GM23338 (cell line): ENCODE results near the gene RAP1GAP. TPM values are rescaled to one million over a fixed set of nuclear protein-coding genes. Genes with fewer than 3 reads are reported as not detected.

Experiments used
- ATAC-seq: fragments of 200-7000 bp; cut with Tn5 transposase; 3 replicates; pipeline ENCODE4 v1.9.1; 2020
- DNase-seq: peaks from one replicate; pipeline ENCODE4 v3.0.0-alpha.2; 2015; ENCODE audit warnings: low spot score
- H2AFZ ChIP-seq: fragments of 200-600 bp; sonication (generic); 2 replicates; pipeline ENCODE4 v1.8.0; 2016; ENCODE audit warnings: antibody characterized with exemption, mild to moderate bottlenecking, moderate library complexity
- H3F3A ChIP-seq: fragments of 200-600 bp; sonication (generic); replicated peaks from 2 replicates; pipeline ENCODE4 v1.8.0; 2017; ENCODE audit warnings: antibody characterized with exemption, mixed run types, low read depth
- H3K27ac ChIP-seq: fragments of 200-600 bp; sonication (generic); 2 replicates; pipeline ENCODE4 v1.6.1; 2016; ENCODE audit warnings: low read depth
- H3K27me3 ChIP-seq: fragments of 200-600 bp; sonication (generic); 2 replicates; pipeline ENCODE4 v1.8.0; 2016; ENCODE audit warnings: mild to moderate bottlenecking, mixed run types, moderate library complexity; ENCODE audit not compliant: insufficient read depth
- H3K36me3 ChIP-seq: fragments of 200-600 bp; sonication (generic); 2 replicates; pipeline ENCODE4 v1.8.0; 2016; ENCODE audit warnings: mild to moderate bottlenecking; ENCODE audit not compliant: insufficient read depth
- H3K4me1 ChIP-seq: fragments of 200-600 bp; sonication (generic); 2 replicates; pipeline ENCODE4 v1.8.0; 2016; ENCODE audit warnings: mild to moderate bottlenecking, moderate library complexity; ENCODE audit not compliant: insufficient read depth
- H3K4me2 ChIP-seq: fragments of 200-600 bp; sonication (generic); 2 replicates; pipeline ENCODE4 v1.7.1; 2017; ENCODE audit warnings: mixed run types
- H3K4me3 ChIP-seq: fragments of 200-600 bp; sonication (generic); 2 replicates; pipeline ENCODE4 v1.6.1; 2016; ENCODE audit warnings: mixed run types
- H3K79me2 ChIP-seq: fragments of 200-600 bp; sonication (generic); replicated peaks from 2 replicates; pipeline ENCODE4 v1.8.0; 2017; ENCODE audit warnings: mild to moderate bottlenecking; ENCODE audit not compliant: insufficient read depth
- H3K9me2 ChIP-seq: fragments of 200-600 bp; sonication (generic); 2 replicates; pipeline ENCODE4 v1.8.0; 2017; ENCODE audit not compliant: insufficient read depth
- H4K20me1 ChIP-seq: fragments of 200-600 bp; sonication (generic); replicated peaks from 2 replicates; pipeline ENCODE4 v1.8.0; 2017; ENCODE audit warnings: mild to moderate bottlenecking; ENCODE audit not compliant: insufficient read depth
- H3K27ac Mint-ChIP-seq: 2 replicates; pipeline ENCODE4 v1.8.0; 2020; ENCODE audit warnings: inconsistent platforms, mild to moderate bottlenecking, moderate library complexity, mixed read lengths
- H3K27me3 Mint-ChIP-seq: 3 replicates; pipeline ENCODE4 v1.8.0; 2022; ENCODE audit warnings: low read depth, mild to moderate bottlenecking, moderate library complexity, mixed read lengths, inconsistent platforms; ENCODE audit not compliant: insufficient read depth, poor library complexity
- H3K36me3 Mint-ChIP-seq: 3 replicates; pipeline ENCODE4 v1.8.0; 2021; ENCODE audit warnings: low read depth, mild to moderate bottlenecking, inconsistent platforms, moderate library complexity, mixed read lengths
- H3K4me1 Mint-ChIP-seq: 3 replicates; pipeline ENCODE4 v1.8.0; 2020; ENCODE audit warnings: mild to moderate bottlenecking, inconsistent platforms, mixed read lengths
- H3K4me3 Mint-ChIP-seq: 3 replicates; pipeline ENCODE4 v1.8.0; 2021; ENCODE audit warnings: moderate library complexity, mild to moderate bottlenecking, inconsistent platforms, mixed read lengths
- H3K9me3 Mint-ChIP-seq: 3 replicates; pipeline ENCODE4 v1.8.0; 2020; ENCODE audit warnings: moderate library complexity, mild to moderate bottlenecking, inconsistent platforms, mixed read lengths
- CREB1 ChIP-seq: fragments of 250-450 bp; sonication (Bioruptor Pico); IDR thresholded peaks from 2 replicates; pipeline ENCODE4 v1.5.0; 2020; ENCODE audit warnings: low read depth, mild to moderate bottlenecking, moderate library complexity
- EZH2 ChIP-seq: fragments of 200-600 bp; sonication (generic); IDR thresholded peaks from one replicate; pipeline ENCODE4 v1.8.0; 2017; ENCODE audit warnings: antibody characterized with exemption, mild to moderate bottlenecking, low read depth; ENCODE audit not compliant: unreplicated experiment
- EZH2phosphoT487 ChIP-seq: fragments of 200-600 bp; sonication (generic); IDR thresholded peaks from one replicate; pipeline ENCODE4 v1.8.1; 2018; ENCODE audit warnings: antibody characterized with exemption; ENCODE audit not compliant: unreplicated experiment
- JUNB ChIP-seq: IDR thresholded peaks from one replicate; pipeline ENCODE4 v1.6.1; 2016; ENCODE audit warnings: antibody characterized with exemption; ENCODE audit not compliant: unreplicated experiment
- NANOG ChIP-seq: IDR thresholded peaks from 2 replicates; pipeline ENCODE4 v1.6.1; 2016; ENCODE audit warnings: antibody characterized with exemption, borderline replicate concordance
- POLR2AphosphoS5 ChIP-seq: IDR thresholded peaks from 2 replicates; pipeline ENCODE4 v1.6.1; 2016; ENCODE audit warnings: antibody characterized with exemption, low read depth
- STAT1 ChIP-seq: IDR thresholded peaks from one replicate; pipeline ENCODE4 v1.6.1; 2016; ENCODE audit warnings: antibody characterized with exemption; ENCODE audit not compliant: unreplicated experiment
- ZNF114 ChIP-seq: fragments of 250-450 bp; sonication (Bioruptor Pico); IDR thresholded peaks from 2 replicates; pipeline ENCODE4 v1.5.0; 2020; ENCODE audit warnings: mild to moderate bottlenecking, moderate library complexity
- ZNF331 ChIP-seq: fragments of 250-450 bp; sonication (Bioruptor Pico); IDR thresholded peaks from 2 replicates; pipeline ENCODE4 v1.5.0; 2020; ENCODE audit warnings: low read depth, mild to moderate bottlenecking, moderate library complexity
- polyA plus RNA-seq: library from polyadenylated mRNA; unstranded; fragments of >200 nt; fragmentation: Nextera tagmentation; extraction: Ambion mirVana; gene quantifications from 2 replicates; pipeline ENCODE4 v1.2.1, GENCODE V29; 2016
- total RNA-seq: library from RNA; depleted of rRNA; stranded (reverse); fragments of >200 nt; shearing (Covaris generic); gene quantifications from 2 replicates; pipeline ENCODE4 v1.2.3, GENCODE V29; 2014
- TF ChIP-seq, protein P1 (sequence below), 2 experiments: fragments of 200-600 bp in 1 of 2; sonication (generic) in 1 of 2; conservative IDR thresholded peaks; 2 replicates each; pipeline versions ENCODE4 v1.5.1 to v1.6.1; 2016 to 2017; ENCODE audit warnings: antibody characterized with exemption in 2 of 2, low read depth in 2 of 2, mild to moderate bottlenecking in 2 of 2, moderate library complexity in 1 of 2
- TF ChIP-seq, protein P2 (sequence below): IDR thresholded peaks from 2 replicates; pipeline ENCODE4 v1.6.1; 2016; ENCODE audit warnings: antibody characterized with exemption
- TF ChIP-seq, protein P3 (sequence below): IDR thresholded peaks from one replicate; pipeline ENCODE4 v1.6.1; 2018; ENCODE audit warnings: antibody characterized with exemption; ENCODE audit not compliant: unreplicated experiment

Gene RAP1GAP
- total and polyA plus RNA-seq, 2 experiments from 2014 or later: 4.3 to 6.6 TPM

DNA sequence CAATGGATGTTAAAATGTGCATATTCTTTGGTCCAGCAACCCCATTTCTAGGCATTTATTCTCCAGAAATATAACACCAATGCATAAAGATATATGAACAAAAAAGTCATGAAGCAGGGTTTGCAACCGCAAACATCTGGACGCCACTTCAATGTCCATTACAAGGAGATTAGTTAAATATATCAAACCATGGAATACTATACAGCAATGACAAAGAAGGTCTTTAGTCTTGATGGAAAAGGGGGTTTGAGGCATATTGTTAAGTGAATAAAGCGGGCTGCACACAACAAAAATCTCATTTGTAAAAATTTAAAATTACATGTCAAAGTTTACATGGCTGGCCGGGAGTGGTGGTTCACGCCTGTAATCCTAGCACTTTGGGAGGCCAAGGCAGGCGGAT is 31.6 kb downstream of the RAP1GAP start:
- no peaks in the 10 kb centered on the region; the same call in 1 of the 2 replicates for H4K20me1 ChIP-seq
- H3F3A ChIP-seq: peaks cover 2% of the 10 kb centered on the region; the same call in 1 of the 2 replicates
- ATAC-seq (no peak), DNase-seq (no peak)
- no peak overlapping the region for H3K4me3 ChIP-seq
- no peak overlapping the region for H3K27ac Mint-ChIP-seq
- H3K36me3 ChIP-seq: no peaks in the 10 kb centered on the region
- H3K4me2 ChIP-seq: no peak overlapping the region
- H3K9me3 Mint-ChIP-seq: no peaks in the 10 kb centered on the region; the same call in 2 of the 3 replicates
- peaks cover 2% of the 10 kb centered on the region for H3K27me3 Mint-ChIP-seq
- H3K27ac ChIP-seq: no peak overlapping the region
- H3K4me1 ChIP-seq: 0 out of 2 replicates have a peak, but pooled peaks cover 3% of the 10 kb centered on the region
- no peaks in the 10 kb centered on the region for H3K79me2 ChIP-seq
- no peaks in the 10 kb centered on the region for H3K36me3 Mint-ChIP-seq
- no peak overlapping the region for H3K4me3 Mint-ChIP-seq
- H2AFZ ChIP-seq: no peak overlapping the region
- H3K9me2 ChIP-seq: no peaks in the 10 kb centered on the region
- no peaks in the 10 kb centered on the region for H3K27me3 ChIP-seq
- TF ChIP-seq ZNF114 (CRISPR knock-in tag) (no peak), EZH2 (no peak), EZH2phosphoT487 (no peak)
- H3K4me1 Mint-ChIP-seq: peaks cover 20% of the 10 kb centered on the region

DNA sequence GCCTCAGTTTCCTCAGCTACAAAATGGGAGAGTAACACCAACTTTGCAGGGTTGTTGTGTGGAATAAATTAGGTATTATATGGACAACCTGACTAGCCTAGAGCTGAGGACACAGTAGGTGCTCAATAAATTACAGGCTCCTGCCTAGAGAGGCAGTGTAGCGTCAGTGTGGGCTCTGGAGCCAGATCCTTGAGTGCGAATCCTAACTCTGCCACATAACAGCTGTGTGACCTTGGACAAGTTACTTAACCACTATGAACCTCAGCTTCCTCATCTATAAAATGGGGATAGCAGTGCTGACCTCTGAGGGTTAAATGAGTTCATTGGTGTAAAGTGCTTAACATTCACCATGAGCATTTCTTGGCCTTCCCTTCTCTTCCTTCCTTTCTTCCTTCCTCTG is 33.1 kb downstream of the RAP1GAP start:
- Histone ChIP-seq H3K27ac (no peak overlapping the region), H3K36me3 (no peaks in the 10 kb centered on the region), H3K9me2 (no peaks in the 10 kb centered on the region), H4K20me1 (no peaks in the 10 kb centered on the region; the same call in 1 of the 2 replicates), H3K79me2 (no peaks in the 10 kb centered on the region), H3K4me1 (peaks cover 15% of the 10 kb centered on the region), H3F3A (no peaks in the 10 kb centered on the region; the same call in none of the 2 replicates), H3K27me3 (no peaks in the 10 kb centered on the region), H3K4me3 (no peak overlapping the region), H3K4me2 (no peak overlapping the region), H2AFZ (no peak overlapping the region)
- Mint-ChIP-seq H3K27ac (no peak overlapping the region), H3K27me3 (peaks cover 7% of the 10 kb centered on the region), H3K4me3 (no peak overlapping the region; the same call in 2 of the 3 replicates), H3K36me3 (no peaks in the 10 kb centered on the region), H3K9me3 (no peaks in the 10 kb centered on the region; the same call in 2 of the 3 replicates), H3K4me1 (peaks cover 25% of the 10 kb centered on the region)
- ATAC-seq (no peak), DNase-seq (no peak)
- TF ChIP-seq EZH2phosphoT487 (no peak), EZH2 (no peak), STAT1 (no peak), CREB1 (no peak), NANOG (no peak), ZNF114 (CRISPR knock-in tag) (no peak), JUNB (no peak), POLR2AphosphoS5 (no peak), ZNF331 (no peak)
- TF ChIP-seq, protein P1, sequence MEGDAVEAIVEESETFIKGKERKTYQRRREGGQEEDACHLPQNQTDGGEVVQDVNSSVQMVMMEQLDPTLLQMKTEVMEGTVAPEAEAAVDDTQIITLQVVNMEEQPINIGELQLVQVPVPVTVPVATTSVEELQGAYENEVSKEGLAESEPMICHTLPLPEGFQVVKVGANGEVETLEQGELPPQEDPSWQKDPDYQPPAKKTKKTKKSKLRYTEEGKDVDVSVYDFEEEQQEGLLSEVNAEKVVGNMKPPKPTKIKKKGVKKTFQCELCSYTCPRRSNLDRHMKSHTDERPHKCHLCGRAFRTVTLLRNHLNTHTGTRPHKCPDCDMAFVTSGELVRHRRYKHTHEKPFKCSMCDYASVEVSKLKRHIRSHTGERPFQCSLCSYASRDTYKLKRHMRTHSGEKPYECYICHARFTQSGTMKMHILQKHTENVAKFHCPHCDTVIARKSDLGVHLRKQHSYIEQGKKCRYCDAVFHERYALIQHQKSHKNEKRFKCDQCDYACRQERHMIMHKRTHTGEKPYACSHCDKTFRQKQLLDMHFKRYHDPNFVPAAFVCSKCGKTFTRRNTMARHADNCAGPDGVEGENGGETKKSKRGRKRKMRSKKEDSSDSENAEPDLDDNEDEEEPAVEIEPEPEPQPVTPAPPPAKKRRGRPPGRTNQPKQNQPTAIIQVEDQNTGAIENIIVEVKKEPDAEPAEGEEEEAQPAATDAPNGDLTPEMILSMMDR (conservative IDR thresholded peaks at IDR 0.05; ENCODE audit: low read depth in 2 of 2): no peak
- TF ChIP-seq, protein P2, sequence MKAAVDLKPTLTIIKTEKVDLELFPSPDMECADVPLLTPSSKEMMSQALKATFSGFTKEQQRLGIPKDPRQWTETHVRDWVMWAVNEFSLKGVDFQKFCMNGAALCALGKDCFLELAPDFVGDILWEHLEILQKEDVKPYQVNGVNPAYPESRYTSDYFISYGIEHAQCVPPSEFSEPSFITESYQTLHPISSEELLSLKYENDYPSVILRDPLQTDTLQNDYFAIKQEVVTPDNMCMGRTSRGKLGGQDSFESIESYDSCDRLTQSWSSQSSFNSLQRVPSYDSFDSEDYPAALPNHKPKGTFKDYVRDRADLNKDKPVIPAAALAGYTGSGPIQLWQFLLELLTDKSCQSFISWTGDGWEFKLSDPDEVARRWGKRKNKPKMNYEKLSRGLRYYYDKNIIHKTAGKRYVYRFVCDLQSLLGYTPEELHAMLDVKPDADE: no peak
- TF ChIP-seq, protein P3, sequence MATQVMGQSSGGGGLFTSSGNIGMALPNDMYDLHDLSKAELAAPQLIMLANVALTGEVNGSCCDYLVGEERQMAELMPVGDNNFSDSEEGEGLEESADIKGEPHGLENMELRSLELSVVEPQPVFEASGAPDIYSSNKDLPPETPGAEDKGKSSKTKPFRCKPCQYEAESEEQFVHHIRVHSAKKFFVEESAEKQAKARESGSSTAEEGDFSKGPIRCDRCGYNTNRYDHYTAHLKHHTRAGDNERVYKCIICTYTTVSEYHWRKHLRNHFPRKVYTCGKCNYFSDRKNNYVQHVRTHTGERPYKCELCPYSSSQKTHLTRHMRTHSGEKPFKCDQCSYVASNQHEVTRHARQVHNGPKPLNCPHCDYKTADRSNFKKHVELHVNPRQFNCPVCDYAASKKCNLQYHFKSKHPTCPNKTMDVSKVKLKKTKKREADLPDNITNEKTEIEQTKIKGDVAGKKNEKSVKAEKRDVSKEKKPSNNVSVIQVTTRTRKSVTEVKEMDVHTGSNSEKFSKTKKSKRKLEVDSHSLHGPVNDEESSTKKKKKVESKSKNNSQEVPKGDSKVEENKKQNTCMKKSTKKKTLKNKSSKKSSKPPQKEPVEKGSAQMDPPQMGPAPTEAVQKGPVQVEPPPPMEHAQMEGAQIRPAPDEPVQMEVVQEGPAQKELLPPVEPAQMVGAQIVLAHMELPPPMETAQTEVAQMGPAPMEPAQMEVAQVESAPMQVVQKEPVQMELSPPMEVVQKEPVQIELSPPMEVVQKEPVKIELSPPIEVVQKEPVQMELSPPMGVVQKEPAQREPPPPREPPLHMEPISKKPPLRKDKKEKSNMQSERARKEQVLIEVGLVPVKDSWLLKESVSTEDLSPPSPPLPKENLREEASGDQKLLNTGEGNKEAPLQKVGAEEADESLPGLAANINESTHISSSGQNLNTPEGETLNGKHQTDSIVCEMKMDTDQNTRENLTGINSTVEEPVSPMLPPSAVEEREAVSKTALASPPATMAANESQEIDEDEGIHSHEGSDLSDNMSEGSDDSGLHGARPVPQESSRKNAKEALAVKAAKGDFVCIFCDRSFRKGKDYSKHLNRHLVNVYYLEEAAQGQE: no peak
